ENCODE measurements around the gene NKD1. TPM values are rescaled to one million over a fixed set of nuclear protein-coding genes. Genes with fewer than 3 reads are reported as not detected.

NKD1 gene
- total RNA-seq, 1 donor from 2014 or later, result 31.3 TPM

DNA sequence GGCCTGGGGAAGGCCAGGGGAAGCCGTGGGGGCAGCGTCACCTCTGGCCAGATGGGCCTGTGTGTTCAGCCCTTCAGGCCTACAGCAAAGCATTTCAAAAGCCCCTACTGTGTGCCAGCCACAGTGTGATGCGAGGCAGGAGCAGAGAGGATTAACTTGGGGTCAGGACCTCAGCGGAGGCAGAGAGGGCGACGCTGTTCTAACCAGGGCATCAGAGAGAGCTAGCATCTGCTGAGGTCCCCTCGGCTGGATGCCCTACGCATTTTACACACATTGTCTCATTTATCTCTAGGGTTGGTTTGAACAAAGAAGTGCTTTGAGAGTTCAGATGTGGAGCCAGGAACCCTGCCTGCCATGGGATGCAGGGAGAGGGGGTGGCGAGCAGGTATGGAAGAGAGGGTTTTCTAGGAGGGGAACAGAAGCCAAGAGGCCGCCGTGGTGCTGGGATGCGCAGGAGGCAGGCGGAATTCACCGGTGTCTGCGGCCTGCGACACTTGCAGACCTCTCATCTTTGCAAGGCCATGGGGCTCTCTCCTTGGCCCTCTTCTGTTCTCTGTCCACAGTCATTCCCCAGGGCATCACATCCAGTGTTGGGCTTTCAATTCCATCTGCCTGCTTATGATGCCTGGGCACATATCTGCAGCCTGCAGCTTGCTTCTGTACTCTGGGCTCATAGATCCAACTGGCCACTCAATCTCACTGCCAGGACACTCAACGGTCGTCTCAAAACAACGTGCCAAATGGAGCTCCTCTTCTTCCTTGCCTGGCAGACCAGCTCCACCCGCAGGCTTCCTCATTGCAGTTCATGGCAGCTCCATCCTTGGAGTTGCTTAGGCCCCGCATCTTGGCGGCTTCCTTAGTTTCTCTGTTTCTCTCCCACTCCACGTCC lies 8.1 kb upstream of the NKD1 start:
- H3K27ac Mint-ChIP-seq (ENCODE audit: unreplicated experiment), result no peak overlapping the region
- TF ChIP-seq, protein P1, sequence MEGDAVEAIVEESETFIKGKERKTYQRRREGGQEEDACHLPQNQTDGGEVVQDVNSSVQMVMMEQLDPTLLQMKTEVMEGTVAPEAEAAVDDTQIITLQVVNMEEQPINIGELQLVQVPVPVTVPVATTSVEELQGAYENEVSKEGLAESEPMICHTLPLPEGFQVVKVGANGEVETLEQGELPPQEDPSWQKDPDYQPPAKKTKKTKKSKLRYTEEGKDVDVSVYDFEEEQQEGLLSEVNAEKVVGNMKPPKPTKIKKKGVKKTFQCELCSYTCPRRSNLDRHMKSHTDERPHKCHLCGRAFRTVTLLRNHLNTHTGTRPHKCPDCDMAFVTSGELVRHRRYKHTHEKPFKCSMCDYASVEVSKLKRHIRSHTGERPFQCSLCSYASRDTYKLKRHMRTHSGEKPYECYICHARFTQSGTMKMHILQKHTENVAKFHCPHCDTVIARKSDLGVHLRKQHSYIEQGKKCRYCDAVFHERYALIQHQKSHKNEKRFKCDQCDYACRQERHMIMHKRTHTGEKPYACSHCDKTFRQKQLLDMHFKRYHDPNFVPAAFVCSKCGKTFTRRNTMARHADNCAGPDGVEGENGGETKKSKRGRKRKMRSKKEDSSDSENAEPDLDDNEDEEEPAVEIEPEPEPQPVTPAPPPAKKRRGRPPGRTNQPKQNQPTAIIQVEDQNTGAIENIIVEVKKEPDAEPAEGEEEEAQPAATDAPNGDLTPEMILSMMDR (IDR thresholded peaks at IDR 0.05; ENCODE audit: partially characterized antibody, unreplicated experiment), result no peak
- H3K27me3 Mint-ChIP-seq (ENCODE audit: unreplicated experiment), result peaks cover 3% of the 10 kb centered on the region
- peaks cover 4% of the 10 kb centered on the region for H3K36me3 Mint-ChIP-seq (ENCODE audit: unreplicated experiment)
- H3K4me1 Mint-ChIP-seq (ENCODE audit: low read depth, unreplicated experiment), result peaks cover 20% of the 10 kb centered on the region
- peaks cover 8% of the 10 kb centered on the region for H3K9me3 Mint-ChIP-seq (ENCODE audit: unreplicated experiment)
- no peak overlapping the region for H3K4me3 Mint-ChIP-seq (ENCODE audit: unreplicated experiment)
- no peak for DNase-seq

DNA sequence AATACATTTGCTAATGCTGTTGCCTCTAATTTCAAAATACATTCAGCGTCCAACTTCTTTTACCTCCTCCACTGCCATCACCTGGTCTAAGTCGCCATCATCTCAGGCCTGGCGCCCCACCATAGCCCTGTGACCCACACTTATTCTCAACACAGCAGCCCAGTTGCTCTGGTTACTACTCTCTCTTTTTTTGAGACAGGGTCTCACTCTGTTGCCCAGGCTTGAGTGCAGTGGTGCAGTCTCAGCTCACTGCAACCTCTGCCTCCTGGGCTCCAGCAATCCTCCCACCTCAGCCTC lies 7.5 kb upstream of the NKD1 start:
- no peak overlapping the region for H3K27ac Mint-ChIP-seq (ENCODE audit: unreplicated experiment)
- H3K4me1 Mint-ChIP-seq (ENCODE audit: low read depth, unreplicated experiment), result peaks cover 20% of the 10 kb centered on the region
- H3K27me3 Mint-ChIP-seq (ENCODE audit: unreplicated experiment), result peaks cover 3% of the 10 kb centered on the region
- no peak overlapping the region for H3K4me3 Mint-ChIP-seq (ENCODE audit: unreplicated experiment)
- peaks cover 4% of the 10 kb centered on the region for H3K36me3 Mint-ChIP-seq (ENCODE audit: unreplicated experiment)
- TF ChIP-seq, protein P1 (IDR thresholded peaks at IDR 0.05; ENCODE audit: partially characterized antibody, unreplicated experiment), result no peak
- DNase-seq, result no peak
- peaks cover 8% of the 10 kb centered on the region for H3K9me3 Mint-ChIP-seq (ENCODE audit: unreplicated experiment)

DNA sequence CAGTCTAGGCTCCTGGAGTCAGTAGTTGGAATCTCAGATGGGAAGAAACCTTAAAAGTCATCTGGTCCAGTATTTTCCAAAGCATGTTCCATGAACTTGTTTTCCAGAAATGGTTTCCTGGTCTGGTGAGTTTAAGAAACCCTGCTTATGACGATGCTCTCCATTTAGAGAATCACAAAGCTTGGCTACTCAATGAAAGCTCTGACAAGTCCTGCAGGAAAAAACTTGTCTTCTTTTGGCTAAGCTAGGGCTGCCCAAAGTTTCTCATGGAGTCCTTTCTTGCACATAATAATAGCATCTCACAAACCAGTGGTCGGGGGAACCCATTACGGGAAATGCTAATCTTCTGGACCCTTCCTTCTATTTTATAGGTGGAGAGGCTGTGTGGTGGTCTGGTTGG lies 5.5 kb upstream of the NKD1 start:
- H3K4me3 Mint-ChIP-seq (ENCODE audit: unreplicated experiment), result no peak overlapping the region
- H3K27me3 Mint-ChIP-seq (ENCODE audit: unreplicated experiment), result peaks cover 7% of the 10 kb centered on the region
- no peak overlapping the region for H3K27ac Mint-ChIP-seq (ENCODE audit: unreplicated experiment)
- no peak for DNase-seq
- H3K4me1 Mint-ChIP-seq (ENCODE audit: low read depth, unreplicated experiment), result peaks cover 20% of the 10 kb centered on the region
- H3K36me3 Mint-ChIP-seq (ENCODE audit: unreplicated experiment), result peaks cover 4% of the 10 kb centered on the region
- peaks cover 8% of the 10 kb centered on the region for H3K9me3 Mint-ChIP-seq (ENCODE audit: unreplicated experiment)
- TF ChIP-seq, protein P1 (IDR thresholded peaks at IDR 0.05; ENCODE audit: partially characterized antibody, unreplicated experiment), result no peak

DNA sequence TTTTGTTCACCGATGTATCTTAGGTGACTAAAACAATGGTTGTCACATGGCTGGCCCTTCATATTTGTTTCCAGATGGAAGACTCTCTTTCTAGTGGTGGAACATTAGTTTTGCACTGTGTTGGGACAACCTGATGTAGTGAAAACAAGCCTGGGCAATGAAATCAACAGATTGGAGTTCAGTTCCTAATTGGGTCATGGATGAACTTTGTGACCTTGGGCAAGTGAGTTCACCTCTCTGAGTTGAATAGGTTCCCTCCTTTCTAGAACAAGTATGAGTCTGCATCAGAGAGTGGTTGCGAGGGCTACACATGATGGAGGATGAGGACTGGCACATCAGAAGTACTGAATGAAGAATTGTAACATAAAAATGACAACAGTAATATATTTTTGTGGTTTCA lies 2.1 kb upstream of the NKD1 start:
- H3K27ac Mint-ChIP-seq (ENCODE audit: unreplicated experiment), result no peak overlapping the region
- DNase-seq, result no peak
- peaks cover 8% of the 10 kb centered on the region for H3K4me1 Mint-ChIP-seq (ENCODE audit: low read depth, unreplicated experiment)
- H3K9me3 Mint-ChIP-seq (ENCODE audit: unreplicated experiment), result peaks cover 1% of the 10 kb centered on the region
- H3K36me3 Mint-ChIP-seq (ENCODE audit: unreplicated experiment), result no peaks in the 10 kb centered on the region
- H3K4me3 Mint-ChIP-seq (ENCODE audit: unreplicated experiment), result no peak overlapping the region
- TF ChIP-seq, protein P1 (IDR thresholded peaks at IDR 0.05; ENCODE audit: partially characterized antibody, unreplicated experiment), result no peak
- peaks cover 6% of the 10 kb centered on the region for H3K27me3 Mint-ChIP-seq (ENCODE audit: unreplicated experiment)

DNA sequence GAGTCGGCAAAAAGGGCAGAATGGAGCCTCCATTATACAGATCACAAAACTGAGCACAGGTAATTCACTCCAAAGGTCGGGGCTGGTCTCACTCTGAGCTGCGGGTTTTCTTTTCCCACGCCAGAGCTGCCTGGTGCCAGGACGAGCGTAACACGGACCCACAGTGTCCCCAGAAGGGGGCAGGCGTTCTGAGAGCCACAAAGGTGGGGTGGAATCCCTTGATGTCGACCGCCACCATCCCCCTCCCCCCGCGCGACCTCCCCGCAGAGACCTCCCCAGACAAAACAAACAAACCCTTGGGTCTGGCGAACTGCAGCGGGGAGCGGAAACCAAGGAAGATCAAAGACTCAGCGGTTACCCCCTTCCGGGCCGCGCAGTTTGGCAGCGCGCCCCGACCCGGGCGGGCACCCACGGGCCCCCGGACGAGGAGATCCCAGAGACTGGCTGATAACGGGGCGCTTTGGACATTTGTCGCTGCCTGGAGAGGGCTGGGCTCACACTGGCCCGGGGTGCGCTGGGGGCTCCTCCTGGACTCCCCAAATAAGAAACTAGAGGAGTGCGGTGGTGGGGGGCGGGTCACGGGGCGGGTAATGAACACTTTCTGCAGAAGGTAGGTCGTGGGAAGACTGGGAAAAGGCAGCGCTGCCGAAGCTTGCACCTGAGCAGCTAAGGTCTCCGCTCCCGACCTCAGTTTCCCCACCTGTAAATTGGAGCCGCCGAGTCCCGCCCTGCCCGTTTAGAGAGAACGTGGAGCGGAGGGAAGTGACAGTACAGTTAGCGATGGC lies 664 bp upstream of the NKD1 start:
- Mint-ChIP-seq H3K4me3 (ENCODE audit: unreplicated experiment) (peak overlapping the region; percentile 86), H3K4me1 (ENCODE audit: low read depth, unreplicated experiment) (peaks cover 8% of the 10 kb centered on the region), H3K27me3 (ENCODE audit: unreplicated experiment) (peaks cover 6% of the 10 kb centered on the region), H3K36me3 (ENCODE audit: unreplicated experiment) (peaks cover 3% of the 10 kb centered on the region), H3K27ac (ENCODE audit: unreplicated experiment) (no peak overlapping the region), H3K9me3 (ENCODE audit: unreplicated experiment) (peaks cover under 1% of the 10 kb centered on the region)
- peak; percentile 53 for DNase-seq
- TF ChIP-seq, protein P1 (IDR thresholded peaks at IDR 0.05; ENCODE audit: partially characterized antibody, unreplicated experiment), result no peak
